T-helper 1 cell (primary cell): ENCODE data around the gene MYO7B.
A peak's percentile ranks its signal among the peaks of the same experiment; 100 is the strongest.

Experiments
- DNase-seq, 5 donors: peaks; one replicate each; pipeline ENCODE4 v3.0.0-alpha.2; 2012 to 2020

Gene MYO7B

GRCh38 chr2:127639111-127639474 lies 103.6 kb downstream of the MYO7B start:
- DNase-seq, result no peak

- peak in 2 of 5 donors; percentile 14 to 50 for DNase-seq
Measured at GRCh38 chr2:127640082-127641072, 104.9 kb downstream of the MYO7B start.

- no peak for DNase-seq
Measured at GRCh38 chr2:127641133-127641532, 105.7 kb downstream of the MYO7B start.

- DNase-seq, result peak in 3 of 5 donors; percentile 36 to 53 (median 39)
Measured at GRCh38 chr2:127641846-127642507, 106.5 kb downstream of the MYO7B start.

- no peak for DNase-seq
Measured at GRCh38 chr2:127642706-127643438, 107.4 kb downstream of the MYO7B start.

GRCh38 chr2:127643439-127644065 lies 108.1 kb downstream of the MYO7B start:
- DNase-seq, result no peak

- DNase-seq, result no peak
Measured at GRCh38 chr2:127644066-127645025, 108.9 kb downstream of the MYO7B start.

- DNase-seq, result no peak
Measured at GRCh38 chr2:127645026-127645394, 109.5 kb downstream of the MYO7B start.

- DNase-seq, result no peak
Measured at GRCh38 chr2:127645395-127646291, 110.2 kb downstream of the MYO7B start, which contains the start of gene GPR17. TSS of gene GPR17 (plus strand) at chr2:127646153. CDS start at chr2:127650736, 4,583 bp downstream.

GRCh38 chr2:127646487-127647241 lies 111.2 kb downstream of the MYO7B start:
- no peak for DNase-seq

- DNase-seq, result no peak
Measured at GRCh38 chr2:127647242-127648190, 112.0 kb downstream of the MYO7B start.

GRCh38 chr2:127648321-127648720 lies 112.8 kb downstream of the MYO7B start:
- DNase-seq, result no peak

GRCh38 chr2:127649100-127649611 lies 113.7 kb downstream of the MYO7B start:
- no peak for DNase-seq

GRCh38 chr2:127649684-127650040 lies 114.2 kb downstream of the MYO7B start:
- peak; percentile 51 to 86 (median 71) for DNase-seq

GRCh38 chr2:127650041-127650784 lies 114.7 kb downstream of the MYO7B start:
- no peak for DNase-seq

- no peak for DNase-seq
Measured at GRCh38 chr2:127650785-127651380, 115.4 kb downstream of the MYO7B start.

- DNase-seq, result no peak
Measured at GRCh38 chr2:127651381-127651809, 115.9 kb downstream of the MYO7B start.
